ENCODE results near the gene ALDOA. TPM values are rescaled to one million over a fixed set of nuclear protein-coding genes. Genes with fewer than 3 reads are reported as not detected.

The ALDOA gene
- total RNA-seq, 2 donors from 2014 or later = 569 to 841 TPM

GRCh38 chr16:30086291-30087140 lies 21.0 kb downstream of the ALDOA start:
- no peak for DNase-seq (ENCODE audit: low spot score)
- H3K4me1 ChIP-seq (ENCODE audit: control insufficient read depth in 1 of 2, low read depth in 2 of 2) = peaks cover 2 to 10% of the 10 kb centered on the region in 2 donors
- TF ChIP-seq, protein P1, sequence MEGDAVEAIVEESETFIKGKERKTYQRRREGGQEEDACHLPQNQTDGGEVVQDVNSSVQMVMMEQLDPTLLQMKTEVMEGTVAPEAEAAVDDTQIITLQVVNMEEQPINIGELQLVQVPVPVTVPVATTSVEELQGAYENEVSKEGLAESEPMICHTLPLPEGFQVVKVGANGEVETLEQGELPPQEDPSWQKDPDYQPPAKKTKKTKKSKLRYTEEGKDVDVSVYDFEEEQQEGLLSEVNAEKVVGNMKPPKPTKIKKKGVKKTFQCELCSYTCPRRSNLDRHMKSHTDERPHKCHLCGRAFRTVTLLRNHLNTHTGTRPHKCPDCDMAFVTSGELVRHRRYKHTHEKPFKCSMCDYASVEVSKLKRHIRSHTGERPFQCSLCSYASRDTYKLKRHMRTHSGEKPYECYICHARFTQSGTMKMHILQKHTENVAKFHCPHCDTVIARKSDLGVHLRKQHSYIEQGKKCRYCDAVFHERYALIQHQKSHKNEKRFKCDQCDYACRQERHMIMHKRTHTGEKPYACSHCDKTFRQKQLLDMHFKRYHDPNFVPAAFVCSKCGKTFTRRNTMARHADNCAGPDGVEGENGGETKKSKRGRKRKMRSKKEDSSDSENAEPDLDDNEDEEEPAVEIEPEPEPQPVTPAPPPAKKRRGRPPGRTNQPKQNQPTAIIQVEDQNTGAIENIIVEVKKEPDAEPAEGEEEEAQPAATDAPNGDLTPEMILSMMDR (IDR thresholded peaks at IDR 0.05) = no peak
- no peak overlapping the region for H3K27ac ChIP-seq
- H3K4me3 ChIP-seq = no peak overlapping the region
- no peaks in the 10 kb centered on the region for H3K27me3 ChIP-seq (replicated peaks; ENCODE audit: insufficient read depth)
- peaks cover 33% of the 10 kb centered on the region for H3K36me3 ChIP-seq
- no peaks in the 10 kb centered on the region for H3K9me3 ChIP-seq
- ATAC-seq (ENCODE audit: insufficient number of reproducible peaks, low FRiP score, low read depth) = no peak

DNA sequence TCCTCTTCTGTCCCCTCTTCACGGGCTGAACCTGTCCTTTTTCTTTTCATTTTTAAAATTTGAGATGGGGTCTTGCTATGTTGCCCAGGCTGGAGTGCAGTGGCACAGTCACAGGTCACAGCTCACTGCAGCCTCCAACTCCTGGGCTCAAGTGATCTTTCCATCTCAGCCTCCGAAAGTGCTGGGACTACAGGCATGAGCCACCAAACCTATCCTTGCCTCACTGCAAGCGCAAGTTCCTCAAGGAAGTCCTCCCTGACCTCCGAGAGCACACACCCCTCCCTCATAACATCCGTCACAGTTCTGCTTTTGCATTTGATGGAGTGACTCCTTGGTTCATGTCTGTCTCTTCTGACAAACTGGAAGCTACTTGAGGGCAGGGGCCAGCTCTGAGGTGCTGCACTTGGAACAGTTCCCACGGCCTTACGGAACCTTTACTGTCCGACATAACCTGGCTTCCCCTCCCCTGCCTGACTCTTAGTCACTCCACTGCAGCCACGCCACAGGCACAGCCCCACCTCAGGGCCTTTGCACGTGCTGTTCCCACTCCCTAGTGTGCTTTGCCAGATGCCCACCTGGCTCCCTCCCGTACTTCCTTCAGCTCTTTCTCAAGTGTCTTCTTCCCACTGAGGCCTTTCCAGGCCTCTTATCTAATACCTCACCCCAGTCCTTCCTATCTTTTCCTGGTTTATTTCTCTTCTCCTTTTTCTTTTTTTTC lies 21.8 kb downstream of the ALDOA start:
- Histone ChIP-seq H3K4me1 (ENCODE audit: control insufficient read depth in 1 of 2, low read depth in 2 of 2) (peaks cover 4 to 15% of the 10 kb centered on the region in 2 donors), H3K4me3 (no peak overlapping the region), H3K27me3 (replicated peaks; ENCODE audit: insufficient read depth) (no peaks in the 10 kb centered on the region), H3K27ac (no peak overlapping the region), H3K9me3 (no peaks in the 10 kb centered on the region), H3K36me3 (peaks cover 30% of the 10 kb centered on the region)
- ATAC-seq (ENCODE audit: insufficient number of reproducible peaks, low FRiP score, low read depth) (no peak), DNase-seq (ENCODE audit: low spot score) (no peak)
- TF ChIP-seq, protein P1 (IDR thresholded peaks at IDR 0.05) = no peak

DNA sequence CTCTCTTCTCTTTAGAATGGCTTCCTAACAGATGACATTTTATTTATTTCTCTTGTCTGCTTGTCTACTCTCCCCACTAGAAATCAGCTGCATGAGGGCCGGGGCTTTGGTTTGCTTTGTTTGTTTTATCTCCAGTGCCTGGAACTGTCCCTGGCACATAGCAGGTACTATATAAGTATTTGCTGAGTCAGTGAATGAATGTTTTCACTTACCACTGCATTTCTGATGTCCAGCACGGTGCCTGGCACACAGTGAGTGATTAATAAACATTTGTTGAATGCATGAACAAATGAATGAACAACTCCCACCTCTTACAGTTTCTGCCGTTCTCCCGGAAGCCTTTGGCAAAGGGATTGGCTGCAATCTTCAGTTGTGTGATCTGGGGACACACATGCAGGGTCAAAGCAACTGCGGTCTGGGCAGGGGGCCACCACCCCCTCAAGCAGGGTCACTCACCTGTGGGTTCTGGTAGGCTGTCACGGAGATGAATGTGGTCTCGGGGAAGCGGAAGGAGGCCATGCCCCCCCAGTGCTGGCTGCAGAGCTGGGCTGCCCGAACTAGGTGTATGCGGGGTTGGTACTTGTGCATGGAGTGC lies 22.8 kb downstream of the ALDOA start:
- no peak overlapping the region for H3K27ac ChIP-seq
- H3K4me3 ChIP-seq = no peak overlapping the region
- H3K4me1 ChIP-seq (ENCODE audit: control insufficient read depth in 1 of 2, low read depth in 2 of 2) = peaks cover 14 to 25% of the 10 kb centered on the region in 2 donors
- no peak for DNase-seq (ENCODE audit: low spot score)
- TF ChIP-seq, protein P1 (IDR thresholded peaks at IDR 0.05) = no peak
- H3K27me3 ChIP-seq (replicated peaks; ENCODE audit: insufficient read depth) = no peaks in the 10 kb centered on the region
- ATAC-seq (ENCODE audit: insufficient number of reproducible peaks, low FRiP score, low read depth) = no peak
- no peaks in the 10 kb centered on the region for H3K9me3 ChIP-seq
- peaks cover 21% of the 10 kb centered on the region for H3K36me3 ChIP-seq

GRCh38 chr16:30088832-30089624 lies 23.5 kb downstream of the ALDOA start:
- no peak for ATAC-seq (ENCODE audit: insufficient number of reproducible peaks, low FRiP score, low read depth)
- H3K9me3 ChIP-seq = no peaks in the 10 kb centered on the region
- no peaks in the 10 kb centered on the region for H3K27me3 ChIP-seq (replicated peaks; ENCODE audit: insufficient read depth)
- H3K4me1 ChIP-seq (ENCODE audit: control insufficient read depth in 1 of 2, low read depth in 2 of 2) = peaks cover 15 to 32% of the 10 kb centered on the region in 2 donors
- TF ChIP-seq, protein P1 (IDR thresholded peaks at IDR 0.05) = no peak
- no peak for DNase-seq (ENCODE audit: low spot score)
- H3K36me3 ChIP-seq = peaks cover 19% of the 10 kb centered on the region
- H3K4me3 ChIP-seq = no peak overlapping the region
- no peak overlapping the region for H3K27ac ChIP-seq
